ENCODE measurements around the gene C1QTNF4.
"Not testable (repeated sequence)": the region's sequence is repeated elsewhere in the genome, so short reads cannot be mapped to it uniquely, and the experiment has no call there.

DNA sequence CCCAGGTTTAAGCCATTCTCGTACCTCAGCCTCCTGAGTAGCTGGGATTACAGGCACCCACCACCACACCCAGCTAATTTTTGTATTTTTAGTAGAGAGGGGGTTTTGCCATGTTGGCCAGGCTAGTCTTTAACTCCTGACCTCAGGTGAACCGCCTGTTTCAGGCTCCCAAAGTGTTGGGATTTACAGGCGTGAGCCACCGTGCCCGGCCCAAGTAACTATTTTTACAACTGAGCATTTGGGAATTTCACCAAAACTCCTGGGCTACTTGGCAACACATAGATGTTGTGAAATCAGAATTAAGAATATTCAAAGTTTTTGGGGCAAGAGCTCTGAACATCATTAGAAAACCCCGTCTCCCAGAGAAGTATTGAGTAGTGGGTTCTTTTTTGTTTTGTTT lies 46.3 kb upstream of the C1QTNF4 start:
- TF ChIP-seq, protein P1, sequence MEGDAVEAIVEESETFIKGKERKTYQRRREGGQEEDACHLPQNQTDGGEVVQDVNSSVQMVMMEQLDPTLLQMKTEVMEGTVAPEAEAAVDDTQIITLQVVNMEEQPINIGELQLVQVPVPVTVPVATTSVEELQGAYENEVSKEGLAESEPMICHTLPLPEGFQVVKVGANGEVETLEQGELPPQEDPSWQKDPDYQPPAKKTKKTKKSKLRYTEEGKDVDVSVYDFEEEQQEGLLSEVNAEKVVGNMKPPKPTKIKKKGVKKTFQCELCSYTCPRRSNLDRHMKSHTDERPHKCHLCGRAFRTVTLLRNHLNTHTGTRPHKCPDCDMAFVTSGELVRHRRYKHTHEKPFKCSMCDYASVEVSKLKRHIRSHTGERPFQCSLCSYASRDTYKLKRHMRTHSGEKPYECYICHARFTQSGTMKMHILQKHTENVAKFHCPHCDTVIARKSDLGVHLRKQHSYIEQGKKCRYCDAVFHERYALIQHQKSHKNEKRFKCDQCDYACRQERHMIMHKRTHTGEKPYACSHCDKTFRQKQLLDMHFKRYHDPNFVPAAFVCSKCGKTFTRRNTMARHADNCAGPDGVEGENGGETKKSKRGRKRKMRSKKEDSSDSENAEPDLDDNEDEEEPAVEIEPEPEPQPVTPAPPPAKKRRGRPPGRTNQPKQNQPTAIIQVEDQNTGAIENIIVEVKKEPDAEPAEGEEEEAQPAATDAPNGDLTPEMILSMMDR (IDR thresholded peaks at IDR 0.05; ENCODE audit: insufficient read depth, low read depth, low read length), result not testable (repeated sequence)
- TF ChIP-seq EZH2 (IDR thresholded peaks at IDR 0.05; ENCODE audit: insufficient read depth, low read length), result not testable (repeated sequence)
